DMS114 treated with DMSO at 0.1 percent for 48 hours (cell line): Measurements from ENCODE around the gene GOLGA2.
A peak's percentile ranks its signal among the peaks of the same experiment; 100 is the strongest.

Experiments
- DNase-seq: peaks from one replicate; lab custom pipeline; 2025; ENCODE audit not compliant: unreplicated experiment; lab: John Stamatoyannopoulos, UW

Gene GOLGA2

GRCh38 chr9:128275198-128276007 is at the start of gene GOLGA2:
Gene GOLGA2 (minus strand): TSS chr9:128276007. CDS start chr9:128275976, 31 bp downstream.
- no peak for DNase-seq

DNA sequence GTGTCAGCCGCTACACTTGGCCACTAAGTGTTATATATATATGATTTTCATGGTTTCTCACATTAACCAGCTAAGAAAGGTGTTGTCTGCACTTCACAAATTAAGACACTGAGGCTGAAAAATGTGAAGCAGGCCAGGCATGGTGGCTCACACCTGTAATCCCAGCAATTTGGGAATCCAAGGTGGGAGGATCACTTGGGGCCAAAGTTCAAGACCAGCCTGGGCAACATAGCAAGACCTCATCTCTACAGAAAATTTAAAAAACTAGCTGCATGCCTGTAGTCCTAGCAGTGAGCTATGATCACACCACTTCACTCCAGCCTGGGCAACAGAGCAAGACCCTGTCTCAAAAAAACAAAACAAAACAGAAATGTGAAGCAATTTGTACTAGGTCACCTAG is 48.6 kb upstream of the GOLGA2 start:
- DNase-seq: no peak

DNA sequence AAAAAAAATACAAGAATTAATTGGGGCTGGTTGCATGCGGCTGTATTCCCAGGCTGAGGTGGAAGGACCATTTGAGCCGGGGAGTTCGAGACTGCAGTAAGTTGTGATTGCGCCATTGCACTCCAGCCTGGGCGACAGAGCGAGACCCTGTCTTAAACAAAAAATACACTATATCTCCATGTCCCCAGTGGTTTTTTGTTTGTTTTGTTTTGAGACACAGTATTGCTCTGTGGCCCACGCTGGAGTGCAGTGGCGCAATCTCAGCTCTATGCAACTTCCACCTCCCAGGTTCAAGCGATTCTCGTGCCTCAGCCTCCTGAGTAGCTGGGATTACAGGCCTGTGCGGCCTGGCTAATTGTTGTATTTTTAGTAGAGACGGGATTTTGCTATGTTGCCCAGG is 48.0 kb upstream of the GOLGA2 start:
- DNase-seq: no peak

DNA sequence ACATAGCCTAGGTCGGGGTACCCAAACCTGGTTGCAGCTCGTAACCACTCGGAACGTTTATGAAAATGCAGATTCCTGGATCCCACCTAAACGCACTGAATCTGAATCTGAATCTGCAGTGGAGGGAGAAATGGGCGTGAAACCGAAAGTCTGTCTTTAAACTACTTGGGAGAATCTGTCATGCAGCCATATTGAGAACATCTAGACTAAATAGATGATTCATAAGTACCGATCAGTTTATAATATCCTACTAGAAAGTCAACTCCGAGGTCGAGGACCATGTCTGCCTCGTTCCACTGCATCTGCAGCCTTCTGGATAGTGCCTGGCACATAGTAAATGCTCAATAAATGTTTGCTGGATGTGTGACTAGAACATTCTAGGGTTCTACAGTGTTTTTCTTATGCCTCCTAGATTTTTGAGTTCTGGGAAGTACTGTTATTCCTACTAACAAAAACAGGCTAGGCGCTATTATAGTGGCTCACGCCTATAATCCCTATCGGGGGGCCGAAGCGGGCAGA is 47.5 kb upstream of the GOLGA2 start:
- no peak for DNase-seq

DNA sequence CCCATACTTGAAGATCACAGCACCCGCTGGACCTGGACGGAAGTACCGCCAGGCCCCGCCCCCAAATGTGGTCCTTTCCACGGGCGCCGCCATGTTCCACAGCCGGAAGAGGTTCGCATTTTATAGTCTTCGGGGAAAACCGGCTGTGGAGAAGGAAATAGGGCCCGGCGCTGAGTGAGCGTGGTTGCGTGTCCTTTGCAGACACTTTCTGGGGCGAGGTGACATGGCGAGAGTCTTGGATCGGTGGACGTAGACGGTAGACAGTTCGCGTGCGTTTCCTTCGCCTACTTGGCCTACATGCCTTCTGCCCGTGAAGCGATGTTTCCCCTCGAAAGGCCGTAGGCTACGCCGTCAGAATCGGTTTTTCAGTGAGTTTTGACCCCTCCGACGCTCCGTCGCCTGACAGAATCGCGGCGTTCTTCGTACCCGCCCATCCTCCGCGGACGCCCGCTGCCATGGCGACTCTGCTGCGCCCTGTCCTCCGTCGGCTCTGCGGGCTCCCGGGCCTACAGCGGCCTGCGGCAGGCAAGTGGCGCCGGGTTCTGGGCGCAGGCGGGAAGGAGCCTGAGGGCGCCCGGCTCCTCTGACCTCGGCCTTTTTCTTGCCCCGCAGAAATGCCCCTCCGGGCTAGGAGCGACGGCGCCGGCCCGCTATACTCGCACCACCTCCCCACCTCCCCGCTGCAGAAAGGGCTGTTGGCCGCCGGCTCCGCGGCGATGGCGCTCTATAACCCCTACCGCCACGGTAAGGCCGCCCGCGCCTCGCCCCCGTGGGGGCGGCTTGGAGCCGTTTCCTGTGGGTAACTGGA is 46.8 kb upstream of the GOLGA2 start, which contains the start of the genes COQ4 and TRUB2:
Gene COQ4, plus strand, starts transcription at position 436 of the 808 bp plus-strand sequence. Its CDS starts 20 bp downstream, at position 456.
Gene TRUB2, minus strand, starts transcription at position 44 of the 808 bp plus-strand sequence. Its CDS starts 39 bp downstream, at position 5.
- peak; percentile 81 for DNase-seq

GRCh38 chr9:128321879-128322403 is 46.1 kb upstream of the GOLGA2 start:
- no peak for DNase-seq

DNA sequence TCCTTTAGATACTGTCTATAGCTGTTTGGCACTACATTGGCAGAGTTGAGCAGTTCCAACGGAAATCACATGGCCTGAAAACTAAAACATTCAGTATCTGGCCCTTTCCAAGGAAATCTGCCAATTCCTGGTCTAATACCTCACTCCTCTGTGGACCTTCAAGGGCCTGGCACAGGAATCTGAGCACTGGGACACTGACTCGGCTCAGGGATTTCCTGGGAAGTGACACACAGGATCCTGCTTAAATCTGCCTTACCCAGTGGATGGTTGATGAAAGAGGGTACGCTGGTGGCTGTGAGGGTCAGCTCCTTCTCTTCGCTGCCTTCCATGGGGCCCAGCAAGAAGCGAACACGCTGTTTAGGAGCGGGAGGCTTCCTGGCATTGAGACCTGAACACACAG is 45.5 kb upstream of the GOLGA2 start:
- no peak for DNase-seq

DNA sequence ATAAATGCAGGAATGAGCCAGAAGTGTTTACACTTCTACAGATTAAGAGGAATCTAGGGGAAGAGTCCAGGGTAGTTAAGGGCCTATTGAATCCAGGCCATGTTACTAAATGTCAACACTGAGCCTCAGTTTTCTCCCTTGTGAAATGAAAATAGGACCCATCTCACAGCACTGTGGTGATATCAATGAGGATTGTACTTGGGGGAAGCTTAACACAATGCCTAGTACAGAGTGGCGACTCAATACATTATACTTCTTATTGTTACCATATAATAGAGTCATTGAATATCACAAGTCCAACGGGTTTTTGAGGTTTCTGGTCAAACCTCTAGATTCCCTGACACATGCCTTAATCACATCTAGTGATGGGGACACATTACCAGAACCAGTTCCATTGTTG is 41.8 kb upstream of the GOLGA2 start:
- no peak for DNase-seq

DNA sequence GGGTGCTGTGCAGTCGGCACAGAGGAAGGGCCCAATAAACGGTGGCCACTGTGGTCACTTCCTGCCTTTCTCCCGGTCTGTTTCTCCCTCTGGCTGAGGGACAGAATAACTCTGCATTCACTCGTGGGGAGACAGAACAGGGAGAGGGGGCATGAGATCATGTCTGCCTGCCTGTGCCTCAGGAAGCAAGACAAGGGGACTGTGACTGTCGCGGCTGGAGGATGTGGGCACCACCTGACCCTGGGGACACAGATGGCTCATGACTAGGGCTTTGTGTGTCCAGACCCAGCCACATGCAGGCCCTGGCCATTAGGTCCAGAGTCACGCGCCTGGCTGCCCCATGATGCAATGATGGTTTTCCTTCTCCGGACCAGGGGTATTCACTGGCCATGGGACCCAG is 40.6 kb upstream of the GOLGA2 start:
- DNase-seq: no peak

DNA sequence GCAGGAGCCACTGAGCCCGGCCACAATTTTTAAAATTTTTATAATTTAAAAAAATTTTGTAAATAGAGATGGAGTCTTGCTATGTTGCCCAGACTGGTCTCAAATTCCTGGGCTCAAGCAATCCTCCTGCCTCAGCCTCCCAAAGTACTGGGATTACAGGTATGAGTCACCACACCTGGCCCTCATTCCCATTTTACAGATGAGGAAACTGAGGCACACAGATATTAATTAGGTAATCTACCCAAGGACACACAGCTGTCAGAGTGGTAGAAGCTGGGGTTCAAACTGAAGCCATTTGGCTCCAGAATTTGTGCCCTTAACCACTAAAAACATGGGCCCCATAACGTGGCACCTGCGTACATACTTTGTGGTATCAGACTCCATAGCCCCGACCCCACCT is 38.9 kb upstream of the GOLGA2 start:
- DNase-seq: no peak

DNA sequence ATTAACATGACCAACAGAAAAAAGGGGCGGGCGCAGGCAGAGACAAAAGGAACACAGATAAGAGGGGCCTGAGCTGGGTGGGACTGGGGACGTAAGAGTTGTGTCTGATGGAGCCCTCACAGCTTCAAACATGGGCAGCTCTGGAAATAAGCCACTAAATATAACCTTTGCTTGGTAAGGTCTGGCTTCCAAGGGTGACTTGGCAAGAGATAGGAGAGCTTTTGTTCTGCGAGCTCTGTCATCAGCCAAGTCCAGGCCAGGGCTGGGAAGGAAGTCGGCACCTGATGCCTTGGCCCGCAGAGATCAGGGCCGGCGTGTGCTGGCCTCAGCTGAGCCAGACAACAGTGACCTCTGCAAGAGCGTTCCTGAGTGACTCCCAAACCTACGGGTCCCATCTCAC is 34.7 kb upstream of the GOLGA2 start:
- DNase-seq: no peak

DNA sequence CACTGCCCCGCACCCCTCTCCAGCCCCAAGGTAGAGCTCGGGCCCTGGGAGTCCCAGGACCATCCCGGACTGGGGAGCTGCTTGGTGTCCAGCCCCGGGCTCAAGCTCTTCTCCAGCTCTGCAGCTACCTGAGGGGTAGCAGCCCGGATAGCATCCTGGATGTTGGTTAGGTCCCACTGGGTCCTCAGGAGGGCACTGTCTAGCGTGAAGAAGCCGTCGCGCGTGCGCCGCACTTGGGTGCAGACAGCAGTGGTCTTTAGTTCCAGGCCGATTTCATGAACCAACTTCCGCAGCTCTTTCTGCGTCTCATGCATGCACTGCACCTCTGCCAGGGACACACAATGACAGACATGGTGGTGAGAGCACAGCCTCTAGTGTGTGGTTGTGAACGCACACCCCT is 33.7 kb upstream of the GOLGA2 start:
- no peak for DNase-seq

DNA sequence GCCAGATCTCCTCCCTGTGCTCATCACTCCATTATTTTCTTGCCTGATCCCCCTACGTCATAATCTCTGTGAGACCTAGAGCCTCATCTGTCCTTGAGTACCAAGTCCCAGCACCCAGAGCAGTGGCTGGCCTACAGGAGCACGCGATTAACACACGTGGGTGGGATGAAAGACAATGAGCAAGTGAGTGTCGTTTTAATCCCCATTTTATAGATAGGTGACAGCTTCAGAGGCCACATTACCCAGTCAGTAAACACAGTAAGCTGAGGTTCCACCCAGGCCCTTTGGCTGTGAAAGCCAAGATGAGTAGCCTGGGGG is 29.1 kb upstream of the GOLGA2 start:
- DNase-seq: no peak

DNA sequence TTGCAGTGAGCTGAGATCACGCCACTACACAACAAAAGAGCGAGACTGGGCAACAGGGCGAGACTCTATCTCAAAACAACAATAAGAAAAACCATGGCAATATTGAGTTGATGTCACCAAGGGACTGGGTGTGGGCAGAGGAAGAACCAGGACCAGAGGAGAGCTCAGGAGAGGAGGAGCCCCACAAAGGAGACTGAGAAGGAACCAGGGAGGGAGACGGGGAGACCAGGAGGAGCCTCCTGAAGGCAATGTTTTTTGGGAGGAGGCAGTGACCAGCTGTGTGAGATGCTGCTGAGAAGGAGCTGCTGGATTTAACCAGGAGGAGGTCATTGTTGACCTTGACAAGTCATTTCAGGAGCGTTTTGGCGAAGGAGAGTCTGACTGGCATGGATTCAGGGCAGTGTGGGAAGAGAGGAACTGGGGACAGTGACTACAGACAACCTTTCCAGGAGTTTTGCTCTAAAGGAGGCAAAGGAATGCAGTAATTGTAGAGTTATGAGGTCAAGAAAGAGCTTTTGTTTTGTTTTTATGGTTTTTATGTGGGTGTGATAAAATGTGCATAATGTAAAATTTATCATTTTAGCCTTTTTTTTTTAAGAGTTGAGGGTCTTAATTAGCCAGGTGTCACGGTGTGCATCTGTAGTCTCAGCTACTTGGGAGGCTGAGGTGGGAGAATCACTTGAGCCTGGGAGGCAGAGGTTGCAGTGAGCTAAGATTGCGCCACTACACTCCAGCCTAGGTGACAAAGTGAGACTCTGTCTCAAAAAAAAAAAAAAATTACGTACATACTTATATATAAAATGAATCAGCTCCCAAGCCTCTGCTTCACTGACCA is 28.5 kb upstream of the GOLGA2 start:
- no peak for DNase-seq

DNA sequence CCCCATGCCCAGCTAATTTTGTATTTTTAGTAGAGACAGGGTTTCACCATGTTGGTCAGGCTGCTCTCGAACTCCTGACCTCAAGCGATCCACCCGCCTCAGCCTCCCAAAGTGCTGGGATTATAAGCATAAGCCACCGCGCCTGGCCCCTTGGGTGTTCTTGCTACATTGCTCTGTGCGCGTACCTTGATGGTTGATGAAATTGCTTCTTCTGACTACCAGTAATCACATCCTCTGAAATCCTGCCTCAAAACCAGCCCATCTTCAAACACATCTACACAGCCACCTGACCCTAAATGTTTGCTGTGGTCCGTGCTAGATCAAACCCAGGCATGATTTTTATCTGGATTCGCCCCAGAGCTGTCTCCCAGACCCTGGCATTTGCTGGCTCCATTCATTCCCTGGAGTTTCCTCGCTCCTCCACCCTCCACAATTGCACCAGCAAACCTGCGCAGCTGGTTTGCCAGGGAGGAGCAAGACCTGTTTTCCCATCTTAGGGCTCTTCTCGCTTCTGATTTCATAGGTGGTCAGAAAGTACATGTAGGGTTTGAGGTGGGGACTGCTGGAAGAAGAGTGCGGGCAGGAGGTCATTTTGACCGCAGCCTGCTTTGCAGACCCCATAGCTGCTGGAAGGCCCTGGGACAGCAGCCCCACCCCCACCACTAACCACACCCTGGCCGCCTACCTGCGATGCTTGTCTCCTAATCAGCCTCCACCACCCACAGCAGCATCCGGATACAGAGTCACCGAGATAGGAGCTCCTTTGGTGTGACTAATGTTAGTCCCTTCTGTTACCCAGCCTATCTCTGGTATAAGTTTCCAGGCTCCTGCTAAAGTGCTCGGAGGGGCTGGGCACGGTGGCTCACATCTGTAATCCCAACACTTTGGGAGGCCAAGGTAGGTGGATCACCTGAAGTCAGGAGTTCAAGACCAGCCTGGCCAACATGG is 23.0 kb upstream of the GOLGA2 start:
- no peak for DNase-seq

DNA sequence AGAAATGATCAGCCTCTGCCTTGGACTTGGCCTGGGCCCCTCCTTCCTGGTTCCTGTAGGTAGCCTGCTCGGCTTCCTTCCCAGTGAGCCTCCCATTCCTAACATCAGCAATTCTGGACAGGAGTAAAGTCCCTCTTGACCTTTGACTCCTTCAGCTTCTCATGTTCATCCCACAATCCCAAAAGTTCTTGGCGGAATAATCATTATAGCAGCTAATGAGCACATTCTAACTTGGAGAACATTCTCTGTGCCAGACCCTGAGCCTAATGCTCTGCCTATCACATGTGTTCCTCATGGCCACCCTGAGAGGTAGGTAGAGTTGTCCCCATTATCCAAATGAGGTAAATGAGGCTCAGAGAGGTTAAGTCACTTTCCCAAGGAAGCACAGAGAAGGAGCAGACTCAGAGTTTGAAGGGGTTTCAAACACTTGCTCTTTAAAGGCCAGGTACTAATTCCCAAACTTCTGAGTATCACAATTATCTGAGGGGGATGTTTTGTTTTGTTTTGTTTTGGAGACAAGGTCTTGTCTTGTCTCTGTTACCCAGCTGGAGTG is 21.5 kb upstream of the GOLGA2 start:
- no peak for DNase-seq

DNA sequence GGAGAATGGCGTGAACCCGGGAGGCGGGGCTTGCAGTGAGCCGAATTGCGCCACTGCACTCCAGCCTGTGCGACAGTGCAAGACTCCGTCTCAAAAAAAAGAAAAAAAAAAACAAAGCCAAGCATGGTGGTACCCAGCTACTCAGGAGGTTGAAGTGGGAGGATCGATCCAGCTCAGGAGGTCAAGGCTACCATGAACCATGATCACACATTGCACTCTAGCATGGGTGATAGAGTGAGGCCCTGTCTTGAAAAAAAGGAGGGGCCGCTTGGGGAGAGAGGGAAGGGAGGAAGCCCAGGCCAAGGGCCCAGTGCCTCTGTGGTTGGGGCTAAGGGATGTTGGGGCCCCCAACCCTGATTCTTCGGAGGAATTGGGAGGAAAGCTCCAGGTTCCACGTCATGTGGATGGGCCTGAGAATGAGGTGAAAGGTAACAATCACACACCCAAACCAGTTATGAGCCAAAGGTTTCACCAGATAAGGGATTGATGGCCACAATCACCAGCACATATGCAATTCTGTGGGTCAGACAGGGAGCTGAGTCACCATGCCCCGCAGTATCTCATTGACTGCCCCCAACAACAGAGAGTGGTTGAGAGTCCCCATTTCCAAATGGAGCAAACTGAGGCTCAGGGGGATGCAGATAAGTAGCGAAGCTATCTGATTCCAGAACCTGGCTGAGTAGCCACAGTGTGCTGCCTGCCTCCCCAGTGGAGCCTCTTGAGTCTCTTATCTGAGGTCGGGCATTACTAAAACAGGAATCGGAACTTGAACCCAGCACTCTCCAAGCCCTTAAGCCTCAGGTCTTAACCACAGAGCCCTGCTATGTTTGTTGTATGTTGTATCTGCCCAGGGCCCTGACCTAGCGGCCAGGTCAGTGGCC is 20.8 kb upstream of the GOLGA2 start:
- DNase-seq: no peak

- DNase-seq: no peak
These were observed 18.3 kb upstream of the GOLGA2 start for GRCh38 chr9:128294142-128294541.
